ENCODE data around the gene CD4.

Gene CD4

DNA sequence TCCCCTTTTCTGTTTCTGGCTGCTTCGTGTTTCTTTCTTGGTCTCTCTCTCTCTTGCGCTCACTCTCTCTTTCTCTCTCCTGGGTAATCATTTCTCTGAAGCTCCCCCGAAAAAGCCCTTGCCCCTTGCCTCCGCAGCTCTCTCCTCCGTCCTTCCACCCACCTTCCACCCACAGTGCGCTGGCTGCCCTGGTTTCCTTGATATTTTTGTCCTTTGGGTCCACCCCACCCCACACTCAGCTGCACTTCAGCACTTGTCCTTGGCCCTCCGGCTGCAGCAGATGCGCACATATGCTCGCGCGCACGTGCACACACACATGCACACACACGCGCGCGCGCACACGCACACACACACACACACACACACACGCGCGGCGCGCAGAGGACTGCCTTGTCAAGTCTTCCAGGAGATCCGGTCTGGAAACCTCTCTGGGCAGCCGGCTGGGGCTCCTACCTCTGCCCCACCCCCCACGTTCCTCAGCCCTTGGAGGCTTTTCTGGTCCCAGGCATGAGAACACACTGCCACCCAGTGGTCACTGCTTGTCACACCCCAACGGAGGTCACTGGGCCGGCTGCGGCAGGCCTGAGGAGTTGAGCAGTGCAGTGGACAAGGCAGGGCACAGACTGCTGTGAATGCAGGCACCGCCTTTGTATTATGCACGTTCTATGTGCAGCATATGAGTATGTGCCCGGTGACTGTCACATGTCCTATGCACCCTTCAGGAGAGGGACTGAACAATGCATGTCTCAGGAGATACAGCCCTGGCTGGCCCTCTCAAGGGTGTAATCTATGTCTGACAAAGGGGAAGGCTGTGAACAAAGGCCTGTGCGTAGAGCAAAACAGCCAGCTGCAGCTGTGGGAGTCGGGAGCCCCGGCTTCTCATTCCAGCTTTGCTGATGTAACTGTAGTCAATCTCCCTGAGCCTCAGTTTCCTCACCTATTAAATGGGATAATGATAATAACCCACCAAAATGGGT is 10.5 kb upstream of the CD4 start:
- DNase-seq: peak; percentile 93 to 96

GRCh38 chr12:6779708-6780432 is 9.5 kb upstream of the CD4 start:
- no peak for DNase-seq

- DNase-seq: peak in 1 of 2 experiments; percentile 65
Observed at GRCh38 chr12:6780573-6780972, 8.8 kb upstream of the CD4 start.

DNA sequence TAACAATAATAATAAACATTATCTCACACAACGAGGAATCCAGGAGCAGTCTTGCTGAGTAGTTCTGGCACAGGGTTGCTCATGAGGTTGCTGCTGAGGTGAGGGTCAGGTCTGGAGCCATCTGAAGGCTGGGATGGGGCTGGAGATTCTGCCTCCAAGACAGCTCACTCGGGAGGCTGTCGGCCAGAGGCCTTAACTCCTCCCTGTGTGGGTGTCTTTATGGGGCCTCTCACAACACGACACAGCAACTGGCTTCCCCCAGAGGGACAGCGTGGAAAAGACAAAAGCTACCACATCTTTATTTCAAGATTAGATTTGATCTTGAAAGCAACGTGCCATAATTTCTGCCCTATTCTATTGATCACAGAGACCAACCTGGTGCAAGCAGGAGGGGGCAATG is 7.2 kb upstream of the CD4 start:
- DNase-seq: no peak

- DNase-seq: no peak
Observed at GRCh38 chr12:6782850-6783566, 6.3 kb upstream of the CD4 start.

GRCh38 chr12:6783828-6784227 is 5.5 kb upstream of the CD4 start:
- DNase-seq: no peak

DNA sequence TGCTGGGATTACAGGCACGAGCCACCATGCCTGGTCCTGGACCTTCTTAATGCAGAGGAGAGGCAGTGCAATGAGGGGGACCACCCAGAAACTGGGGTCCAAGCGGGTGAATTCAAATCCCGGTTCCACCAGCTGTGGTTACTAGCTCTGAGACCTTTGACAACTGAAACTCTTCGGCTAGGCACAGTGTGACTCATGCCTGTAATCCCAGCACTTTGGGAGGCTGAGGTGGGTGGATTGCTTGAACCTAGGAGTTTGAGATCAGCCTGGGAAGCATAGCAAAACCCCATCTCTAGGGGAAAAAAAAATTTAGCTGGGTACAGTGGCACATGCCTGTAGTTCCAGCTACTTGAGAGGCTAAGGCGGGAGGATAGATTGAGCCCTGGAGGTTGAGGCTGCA is 5.0 kb upstream of the CD4 start:
- no peak for DNase-seq

GRCh38 chr12:6784761-6785160 is 4.6 kb upstream of the CD4 start:
- DNase-seq: no peak

- no peak for DNase-seq
Observed at GRCh38 chr12:6786416-6787094, 2.8 kb upstream of the CD4 start.

- DNase-seq: no peak
Observed at GRCh38 chr12:6787309-6787708, 2.0 kb upstream of the CD4 start.

- peak; percentile 59 to 70 for DNase-seq
Observed at GRCh38 chr12:6790496-6791150, 1.3 kb downstream of the CD4 start.

DNA sequence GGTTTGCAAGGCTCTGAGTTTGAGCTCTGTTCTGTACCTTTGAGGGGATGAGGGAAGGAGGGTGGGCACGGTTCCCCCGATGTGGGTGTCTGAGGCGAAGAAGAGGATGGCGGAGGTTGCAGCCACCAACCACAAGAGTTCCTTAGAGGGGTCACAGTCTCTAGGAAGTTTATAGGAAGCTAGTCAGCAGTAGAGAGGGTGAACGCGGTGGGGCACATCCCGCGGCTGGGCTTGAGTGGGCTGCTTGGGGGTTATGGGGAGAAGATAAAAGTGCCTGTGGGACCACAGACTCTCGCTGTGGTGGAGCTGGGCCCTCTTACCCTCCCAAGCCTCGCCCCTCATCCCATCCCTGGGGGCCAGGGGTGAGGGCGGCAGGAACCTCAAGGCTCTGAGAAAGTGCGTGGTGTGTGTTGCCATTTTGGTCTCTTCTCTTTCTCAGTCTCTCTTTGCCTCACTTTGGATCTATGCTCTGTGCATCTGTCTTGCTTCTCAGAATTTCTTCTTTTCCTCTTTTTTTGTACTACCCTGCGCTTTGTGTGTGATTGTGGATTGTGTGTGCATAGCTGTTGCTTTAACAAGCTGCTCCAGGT is 2.7 kb downstream of the CD4 start:
- DNase-seq: peak in 1 of 2 experiments; percentile 50

DNA sequence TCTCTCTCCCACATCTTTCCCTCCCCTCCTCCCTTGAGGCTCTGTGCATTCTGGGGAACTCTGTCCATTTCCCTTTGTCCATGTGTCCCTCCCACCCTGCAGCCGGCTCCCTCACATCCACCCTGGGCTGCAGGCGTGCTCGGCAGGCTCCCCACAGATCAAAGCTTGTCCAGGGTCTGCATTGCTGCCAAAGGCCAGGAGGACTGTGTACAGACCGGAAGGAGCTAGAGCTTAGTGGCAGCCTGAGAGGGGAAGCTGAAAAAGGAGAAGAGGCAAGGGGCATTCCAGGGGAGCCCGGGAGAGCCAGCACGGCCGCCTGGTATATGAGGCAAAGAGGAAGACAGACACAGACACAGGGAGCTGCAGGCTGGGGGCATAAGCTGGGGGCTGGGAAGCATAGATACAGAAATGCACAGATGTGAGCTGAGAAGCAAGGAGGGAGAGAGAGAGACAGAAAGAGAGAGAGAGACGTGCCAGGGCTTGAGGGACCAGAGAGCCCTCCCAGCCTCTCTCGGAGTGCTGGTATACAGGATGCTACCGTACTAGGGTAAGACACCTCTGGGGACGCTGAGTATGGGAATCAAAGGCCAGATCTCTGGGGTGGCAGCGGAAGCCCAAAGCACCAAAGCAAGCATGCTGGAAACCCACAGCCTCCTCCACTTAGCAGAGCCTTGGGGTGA is 3.3 kb downstream of the CD4 start:
- peak in 1 of 2 experiments; percentile 38 for DNase-seq

DNA sequence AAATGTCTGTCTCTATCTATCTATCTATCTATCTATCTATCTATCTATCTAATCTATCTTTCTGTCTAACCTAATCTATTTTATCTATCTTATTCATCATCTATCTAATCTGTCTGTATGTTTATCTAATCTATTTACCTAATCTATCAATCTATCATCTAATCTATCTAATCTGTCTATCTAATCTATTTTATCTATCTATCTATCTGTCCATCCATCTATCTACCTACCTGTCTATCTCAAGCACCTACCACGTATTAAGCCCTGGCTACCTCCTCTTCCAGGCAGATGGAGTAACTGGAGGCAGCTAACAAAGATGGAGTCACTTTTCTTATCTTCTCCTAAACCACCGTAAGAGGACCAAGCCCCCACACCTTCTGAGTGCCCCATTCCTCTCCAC is 5.8 kb downstream of the CD4 start:
- DNase-seq: no peak

GRCh38 chr12:6796576-6796975 is 7.2 kb downstream of the CD4 start:
- DNase-seq: no peak

DNA sequence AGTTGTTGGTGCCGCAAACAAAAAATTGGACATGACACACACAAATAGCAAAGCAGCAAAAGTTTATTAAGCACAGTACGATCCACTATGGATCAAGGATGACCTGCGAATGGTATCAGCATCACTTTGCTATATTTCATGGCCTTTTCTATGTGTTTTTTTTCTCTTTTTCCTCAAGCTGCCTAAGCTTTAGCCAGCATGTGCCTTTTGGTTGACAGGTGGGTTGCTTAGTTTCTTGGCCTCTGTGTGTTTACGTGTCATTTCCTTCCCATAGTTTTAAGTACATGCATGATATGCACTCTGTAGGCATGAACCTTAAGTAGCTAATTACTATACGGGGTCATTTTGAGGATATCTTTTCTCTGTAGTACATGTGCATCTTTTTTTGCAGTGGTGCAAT is 9.8 kb downstream of the CD4 start:
- DNase-seq: no peak

DNA sequence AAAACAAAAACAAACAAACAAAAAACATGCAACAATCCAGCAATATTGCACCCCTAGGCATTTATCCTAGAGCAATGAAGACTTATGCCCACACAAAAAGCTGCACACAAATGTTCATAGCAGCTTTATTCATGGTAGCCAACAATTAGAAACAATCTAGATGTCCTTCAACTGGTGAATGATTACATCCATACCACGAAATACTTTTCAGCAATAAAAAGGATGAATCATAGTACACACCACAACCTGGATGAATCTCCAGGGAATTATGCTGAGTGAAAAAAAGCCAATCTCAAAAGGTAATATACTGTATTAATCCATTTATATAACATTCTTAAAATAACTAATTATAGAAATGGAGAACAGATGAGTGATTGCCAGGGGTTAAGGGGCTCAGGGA is 17.8 kb downstream of the CD4 start:
- no peak for DNase-seq

DNA sequence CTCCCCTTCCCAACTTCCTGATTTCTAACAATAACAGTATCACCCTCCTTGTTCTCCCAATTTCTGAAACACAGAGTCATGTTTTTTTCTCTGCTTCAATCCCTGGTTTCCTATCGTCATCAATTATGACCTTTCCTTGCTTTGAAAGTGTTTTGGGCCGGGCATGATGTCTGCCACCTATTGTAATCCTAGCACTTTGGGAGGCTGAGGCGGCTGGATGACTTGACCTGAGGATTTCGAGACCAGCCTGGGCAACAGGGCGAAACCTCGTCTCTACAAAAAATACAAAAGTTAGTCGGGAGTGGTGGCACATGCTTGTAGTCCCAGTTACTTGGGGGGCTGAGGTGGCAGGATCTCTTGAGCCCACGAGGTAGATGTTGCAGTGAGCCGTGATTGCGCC is 19.7 kb downstream of the CD4 start:
- DNase-seq: no peak

DNA sequence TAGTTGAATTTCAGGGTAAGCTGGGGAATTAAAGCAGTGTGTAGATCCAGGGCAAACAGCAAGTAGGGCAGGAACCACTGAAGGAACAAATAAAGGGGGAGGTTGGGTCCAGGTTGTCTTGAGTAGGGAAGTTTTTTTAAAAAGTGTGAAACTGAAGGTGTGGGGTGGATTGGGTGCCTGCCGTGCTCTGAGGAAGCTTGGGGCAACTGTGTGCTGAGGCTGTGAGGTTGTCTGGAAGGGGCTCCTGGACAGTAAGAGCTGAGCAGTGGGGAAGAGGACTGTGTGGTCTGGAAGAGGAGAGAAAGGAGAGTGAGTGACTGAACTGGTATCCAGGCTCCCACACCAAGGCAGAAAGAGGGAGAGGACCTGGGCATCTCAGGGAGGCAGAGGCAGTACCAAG is 21.4 kb downstream of the CD4 start:
- no peak for DNase-seq

DNA sequence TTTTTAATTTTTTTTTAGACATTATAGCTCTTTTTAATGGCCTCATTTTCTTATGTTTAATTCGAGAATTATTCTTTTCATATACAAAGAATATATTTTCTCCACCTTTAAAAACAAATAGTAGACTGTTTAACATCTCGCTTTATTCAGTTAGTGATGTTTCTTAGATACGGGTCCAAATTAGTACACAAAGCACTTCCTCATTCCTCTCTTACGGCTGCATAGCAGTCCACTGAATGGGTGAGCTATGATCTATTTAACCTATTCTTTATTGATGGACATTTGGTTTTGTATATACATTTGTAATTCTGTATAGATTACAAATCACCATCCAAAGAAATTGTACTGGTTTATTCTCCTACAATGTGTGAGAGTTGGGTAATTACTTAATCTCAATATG is 24.0 kb downstream of the CD4 start:
- DNase-seq: no peak

DNA sequence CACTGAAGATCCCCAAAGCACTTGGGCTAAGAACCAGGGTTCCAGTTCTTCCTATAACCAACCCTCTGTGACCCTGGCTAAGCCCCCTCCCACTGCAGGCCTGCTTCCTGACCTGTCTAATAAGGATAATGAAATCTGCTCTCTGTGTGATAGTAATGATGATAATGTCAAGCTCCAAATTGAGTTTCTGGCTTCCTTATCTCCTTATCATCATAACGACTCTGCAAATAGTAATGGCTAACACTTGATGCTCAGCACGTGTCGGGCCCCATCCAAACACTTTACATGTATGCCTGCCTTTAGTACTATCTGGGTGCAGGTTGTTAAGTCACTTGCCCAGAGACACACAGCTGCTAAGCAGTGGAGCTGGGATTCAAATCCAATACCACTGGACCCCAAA is 27.3 kb downstream of the CD4 start:
- DNase-seq: no peak
